ENCODE measurements around the gene RNF213. TPM values are rescaled to one million over a fixed set of nuclear protein-coding genes. Genes with fewer than 3 reads are reported as not detected.
A peak's percentile ranks its signal among the peaks of the same experiment; 100 is the strongest.

The RNF213 gene
- total and polyA plus RNA-seq, 10 of the 15 experiments (the other 5 are each of a cell fraction or from before 2014, with no cell fraction given) = 18.6 to 145 (median 65.8) TPM

GRCh38 chr17:80219013-80219762 is 41.5 kb upstream of the RNF213 start (continued):
- TF ChIP-seq EGR1 (IDR thresholded peaks at IDR 0.05; ENCODE audit: borderline replicate concordance in 1 of 2, low read depth in 2 of 2, low read length in 2 of 2) (0 out of 3 replicates have a peak, but pooled peaks of 1 of the 2 experiments have one; percentile 21), MEF2A (IDR thresholded peaks at IDR 0.05; ENCODE audit: insufficient read depth, low read depth, low read length) (no peak), EZH2 (IDR thresholded peaks at IDR 0.05; ENCODE audit: borderline replicate concordance, control insufficient read depth, low read depth, low read length) (no peak), CUX1 (IDR thresholded peaks at IDR 0.05; ENCODE audit: insufficient replicate concordance, low read depth, low read length) (no peak), EED (IDR thresholded peaks at IDR 0.05; ENCODE audit: low read depth) (no peak; the same call in 1 of the 2 replicates), IRF4 (IDR thresholded peaks at IDR 0.05; ENCODE audit: low read depth, low read length) (no peak), SP1 (IDR thresholded peaks at IDR 0.05; ENCODE audit: low read depth, low read length) (no peak), MYC (IDR thresholded peaks at IDR 0.05; ENCODE audit: insufficient read depth, insufficient read length, insufficient replicate concordance, low read length, severe bottlenecking) (no peak), ZBTB11 (CRISPR knock-in tag; IDR thresholded peaks at IDR 0.05) (no peak), NFYB (IDR thresholded peaks at IDR 0.05; ENCODE audit: insufficient read depth, low read depth, low read length) (no peak), PAX8 (IDR thresholded peaks at IDR 0.05) (no peak), MTA2 (IDR thresholded peaks at IDR 0.05; ENCODE audit: low read depth) (peak; percentile 53; the same call in 1 of the 2 replicates), HDAC2 (IDR thresholded peaks at IDR 0.05) (no peak), IKZF1 (conservative IDR thresholded peaks at IDR 0.05) (no peak; the same call in 1 of the 2 replicates), ATF2 (IDR thresholded peaks at IDR 0.05; ENCODE audit: low read length) (no peak), JUNB (IDR thresholded peaks at IDR 0.05) (0 out of 2 replicates have a peak, but pooled peaks have one; percentile 18), BACH1 (IDR thresholded peaks at IDR 0.05; ENCODE audit: borderline replicate concordance) (no peak), POU2F2 (IDR thresholded peaks at IDR 0.05; ENCODE audit: borderline replicate concordance, low read depth, low read length) (no peak), SMAD1 (IDR thresholded peaks at IDR 0.05; ENCODE audit: low read depth, partially characterized antibody) (peak; percentile 99)

Data from GM12878 (cell line).